HCT116 (cell line): ENCODE results near the gene SPARC. TPM values are rescaled to one million over a fixed set of nuclear protein-coding genes. Genes with fewer than 3 reads are reported as not detected.

Experiments used
- ATAC-seq: fragments of 200-7000 bp; cut with Tn5 transposase; 2 replicates; pipeline ENCODE4 v1.9.1; 2020; ENCODE audit warnings: mild to moderate bottlenecking, moderate library complexity
- BruUV-seq: library from RNA; stranded (reverse); fragments of 400-500 nt; replicated peaks from 2 replicates; lab custom pipeline; 2021; lab: Mats Ljungman, UMichigan
- CTCF ChIA-PET: fragments of 300-600 bp; sonication (Branson Sonifier 250); formaldehyde crosslinking; loops from one replicate; lab custom pipeline; 2021; ENCODE audit warnings: antibody characterized with exemption; lab: Charles Lee
- POLR2A ChIA-PET: fragments of 300-600, 350-600 bp; sonication (Branson Sonifier 250); formaldehyde crosslinking; loops from one replicate; lab custom pipeline; 2021; ENCODE audit warnings: antibody characterized with exemption; lab: Charles Lee
- RAD21 ChIA-PET, 2 experiments: fragments of 300-600 bp; sonication (Branson Sonifier 250); formaldehyde crosslinking; loops; one replicate each; lab custom pipeline; 2023; ENCODE audit warnings: low total read pairs in 2 of 2; ENCODE audit not compliant: uncharacterized antibody in 2 of 2, unreplicated experiment in 2 of 2, low non-redundant PET in 1 of 2; lab: Charles Lee
- DNase-seq: peaks from one replicate; pipeline ENCODE4 v3.0.0-alpha.2; 2010; ENCODE audit warnings: low read depth, low spot score
- H2AFZ ChIP-seq: fragments of 200-600 bp; shearing (Covaris generic), sonication (generic); 2 replicates; pipeline ENCODE4 v1.6.1; 2017; ENCODE audit warnings: low read depth, mixed run types, mixed read lengths, antibody characterized with exemption, low read length; ENCODE audit not compliant: poor library complexity, severe bottlenecking
- H3K27ac ChIP-seq: 2 replicates; pipeline ENCODE4 v1.5.1; 2012; ENCODE audit warnings: low read depth, low read length
- H3K27me3 ChIP-seq: fragments of 200-600 bp; sonication (generic); 2 replicates; pipeline ENCODE4 v1.6.1; 2016; ENCODE audit warnings: mixed run types, low read length, mixed read lengths; ENCODE audit not compliant: insufficient read depth
- H3K36me3 ChIP-seq, 2 experiments: fragments of 200-500 bp in 1 of 2; fragments of 200-600 bp in 1 of 2; sonication (Bioruptor generic) in 1 of 2; sonication (generic) in 1 of 2; 2 replicates each; pipeline versions ENCODE4 v1.5.1 to v1.6.1; 2014 to 2016; ENCODE audit warnings: low read length in 2 of 2, inconsistent platforms in 1 of 2, mixed read lengths in 1 of 2, mixed run types in 1 of 2; ENCODE audit not compliant: insufficient read depth in 2 of 2, control insufficient read depth in 1 of 2
- H3K4me1 ChIP-seq, 2 experiments: fragments of 200-600 bp in 1 of 2; sonication (generic) in 1 of 2; 2 replicates each; pipeline versions ENCODE4 v1.5.1 to v1.6.1; 2012 to 2017; ENCODE audit warnings: low read length in 2 of 2, inconsistent platforms in 1 of 2, mild to moderate bottlenecking in 1 of 2, mixed read lengths in 1 of 2, mixed run types in 1 of 2, moderate library complexity in 1 of 2; ENCODE audit not compliant: insufficient read depth in 2 of 2, control insufficient read depth in 1 of 2
- H3K4me2 ChIP-seq: fragments of 200-600 bp; sonication (generic); 2 replicates; pipeline ENCODE4 v1.6.1; 2017; ENCODE audit warnings: mixed run types, low read length, mixed read lengths
- H3K4me3 ChIP-seq, 2 experiments: fragments of 200-600 bp in 1 of 2; sonication (generic) in 1 of 2; replicated peaks in 1 of 2; 2 replicates each; pipeline ENCODE4 v1.5.1; 2011 to 2016; ENCODE audit warnings: low read length in 2 of 2, control low read depth in 1 of 2, low read depth in 1 of 2, mild to moderate bottlenecking in 1 of 2, mixed read lengths in 1 of 2, mixed run types in 1 of 2
- H3K79me2 ChIP-seq: fragments of 200-600 bp; sonication (generic); 2 replicates; pipeline ENCODE4 v1.6.1; 2017; ENCODE audit warnings: mild to moderate bottlenecking, mixed run types, low read length, moderate library complexity, mixed read lengths; ENCODE audit not compliant: insufficient read depth
- H3K9ac ChIP-seq: fragments of 200-600 bp; sonication (generic); 2 replicates; pipeline ENCODE4 v1.6.1; 2016; ENCODE audit warnings: low read length, mixed read lengths
- H3K9me2 ChIP-seq: fragments of 200-600 bp; sonication (generic), shearing (Covaris generic); 2 replicates; pipeline ENCODE4 v1.6.1; 2017; ENCODE audit warnings: mixed run types, mild to moderate bottlenecking, moderate library complexity; ENCODE audit not compliant: insufficient read depth
- H3K9me3 ChIP-seq, 2 experiments: fragments of 200-500 bp in 1 of 2; fragments of 200-600 bp in 1 of 2; sonication (Bioruptor generic) in 1 of 2; sonication (generic) in 1 of 2; 2 replicates each; pipeline ENCODE4 v1.6.1; 2014 to 2017; ENCODE audit warnings: low read length in 2 of 2, mixed read lengths in 2 of 2, inconsistent platforms in 1 of 2, low read depth in 1 of 2, mild to moderate bottlenecking in 1 of 2, mixed run types in 1 of 2, moderate library complexity in 1 of 2; ENCODE audit not compliant: control insufficient read depth in 1 of 2, insufficient read depth in 1 of 2
- H4K20me1 ChIP-seq: fragments of 200-600 bp; sonication (generic), shearing (Covaris generic); 2 replicates; pipeline ENCODE4 v1.6.1; 2017; ENCODE audit warnings: mixed run types, mild to moderate bottlenecking, moderate library complexity; ENCODE audit not compliant: insufficient read depth
- CBX3 ChIP-seq: IDR thresholded peaks from 2 replicates; pipeline ENCODE4 v1.6.1; 2012; ENCODE audit warnings: low read depth
- EGR1 ChIP-seq: IDR thresholded peaks from 2 replicates; pipeline ENCODE4 v1.6.1; 2012; ENCODE audit warnings: low read depth
- ELF1 ChIP-seq: IDR thresholded peaks from 2 replicates; pipeline ENCODE4 v1.6.1; 2012; ENCODE audit warnings: low read depth, borderline replicate concordance
- POLR2A ChIP-seq: IDR thresholded peaks from 2 replicates; pipeline ENCODE4 v1.7.0; 2011; ENCODE audit warnings: borderline replicate concordance; ENCODE audit not compliant: insufficient read depth, insufficient read length; ENCODE audit errors: extremely low read depth
- POLR2AphosphoS5 ChIP-seq: IDR thresholded peaks from 2 replicates; pipeline ENCODE4 v1.6.1; 2011; ENCODE audit warnings: mild to moderate bottlenecking, low read depth, low read length, moderate library complexity
- TCF7L2 ChIP-seq: IDR thresholded peaks from 2 replicates; pipeline ENCODE4 v1.7.0; 2011; ENCODE audit warnings: borderline replicate concordance, inconsistent platforms; ENCODE audit not compliant: insufficient read depth, insufficient read length; ENCODE audit errors: extremely low read depth
- intact Hi-C: fragments of 100-400 bp; cut with micrococcal nuclease; formaldehyde crosslinking; loops from 2 replicates; pipeline ENCODE4 v1.10.0; 2022
- total RNA-seq: library from RNA; stranded (reverse); gene quantifications from one replicate; pipeline ENCODE4 v1.2.1, GENCODE V29; 2021; ENCODE audit not compliant: unreplicated experiment
- TF ChIP-seq, protein P1 (sequence below): IDR thresholded peaks from 2 replicates; pipeline ENCODE4 v1.6.1; 2012
- TF ChIP-seq, protein P2 (sequence below), 3 experiments: fragments of 200-600 bp in 1 of 3; sonication (generic) in 1 of 3; IDR thresholded peaks in 2 of 3; conservative IDR thresholded peaks in 1 of 3; 2 replicates each; pipeline ENCODE4 v1.5.1; 2012 to 2017; ENCODE audit warnings: low read depth in 2 of 3, low read length in 2 of 3, antibody characterized with exemption in 1 of 3, borderline replicate concordance in 1 of 3, control low read depth in 1 of 3, mild to moderate bottlenecking in 1 of 3, mixed read lengths in 1 of 3, mixed run types in 1 of 3, moderate library complexity in 1 of 3; ENCODE audit not compliant: insufficient read depth in 1 of 3

The SPARC gene
- total RNA-seq, 1 experiment from 2014 or later = 3.0 TPM

DNA sequence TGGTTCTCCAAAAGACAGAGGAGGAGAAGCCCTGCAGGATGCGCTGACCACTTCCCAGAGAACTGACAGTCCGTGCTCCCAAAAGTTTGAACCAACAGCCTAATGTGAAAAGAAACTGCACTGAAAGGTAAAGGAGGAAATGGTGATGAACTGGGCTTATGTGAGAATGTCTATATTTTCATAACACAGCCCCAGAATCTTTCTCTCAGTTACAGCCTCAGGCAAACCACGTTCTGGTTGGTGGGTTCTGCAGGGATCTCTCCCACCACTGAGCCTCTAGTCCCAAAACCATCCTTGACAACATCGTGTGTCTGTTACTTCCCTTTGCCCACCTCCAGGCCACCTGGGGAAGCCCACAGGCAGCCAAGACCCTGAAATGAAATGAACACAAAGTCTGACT is 23.9 kb downstream of the SPARC start:
- CTCF ChIA-PET = interaction anchor here (2.7 kb wide), 1 partner anchor 78 kb away, joined by 21 read pairs; no protein-coding TSS in a partner anchor
- no TSS peak for BruUV-seq
- TF ChIP-seq, protein P1, sequence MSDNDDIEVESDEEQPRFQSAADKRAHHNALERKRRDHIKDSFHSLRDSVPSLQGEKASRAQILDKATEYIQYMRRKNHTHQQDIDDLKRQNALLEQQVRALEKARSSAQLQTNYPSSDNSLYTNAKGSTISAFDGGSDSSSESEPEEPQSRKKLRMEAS = no peak
- TF ChIP-seq EGR1 = no peak
- no peak for TF ChIP-seq ELF1
- TF ChIP-seq, protein P2, sequence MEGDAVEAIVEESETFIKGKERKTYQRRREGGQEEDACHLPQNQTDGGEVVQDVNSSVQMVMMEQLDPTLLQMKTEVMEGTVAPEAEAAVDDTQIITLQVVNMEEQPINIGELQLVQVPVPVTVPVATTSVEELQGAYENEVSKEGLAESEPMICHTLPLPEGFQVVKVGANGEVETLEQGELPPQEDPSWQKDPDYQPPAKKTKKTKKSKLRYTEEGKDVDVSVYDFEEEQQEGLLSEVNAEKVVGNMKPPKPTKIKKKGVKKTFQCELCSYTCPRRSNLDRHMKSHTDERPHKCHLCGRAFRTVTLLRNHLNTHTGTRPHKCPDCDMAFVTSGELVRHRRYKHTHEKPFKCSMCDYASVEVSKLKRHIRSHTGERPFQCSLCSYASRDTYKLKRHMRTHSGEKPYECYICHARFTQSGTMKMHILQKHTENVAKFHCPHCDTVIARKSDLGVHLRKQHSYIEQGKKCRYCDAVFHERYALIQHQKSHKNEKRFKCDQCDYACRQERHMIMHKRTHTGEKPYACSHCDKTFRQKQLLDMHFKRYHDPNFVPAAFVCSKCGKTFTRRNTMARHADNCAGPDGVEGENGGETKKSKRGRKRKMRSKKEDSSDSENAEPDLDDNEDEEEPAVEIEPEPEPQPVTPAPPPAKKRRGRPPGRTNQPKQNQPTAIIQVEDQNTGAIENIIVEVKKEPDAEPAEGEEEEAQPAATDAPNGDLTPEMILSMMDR (IDR thresholded peaks at IDR 0.05 in 2 of 3, conservative IDR thresholded peaks at IDR 0.05 in 1 of 3; ENCODE audit: borderline replicate concordance in 1 of 3, insufficient read depth in 1 of 3, low read depth in 2 of 3, low read length in 2 of 3) = no peak
- TF ChIP-seq POLR2A = no peak
- no peak for TF ChIP-seq POLR2AphosphoS5
- no peak for TF ChIP-seq CBX3
- TF ChIP-seq TCF7L2 = no peak
- peaks cover 5 to 33% of the 10 kb centered on the region in 2 experiments; a peak in 3 of 4 replicates for H3K4me1 ChIP-seq
- H3K27me3 ChIP-seq = no peaks in the 10 kb centered on the region
- H3K9ac ChIP-seq = no peak overlapping the region
- H4K20me1 ChIP-seq = no peaks in the 10 kb centered on the region
- no peak for ATAC-seq
- no peaks in the 10 kb centered on the region for H3K9me3 ChIP-seq
- intact Hi-C loops = no loop called here
- POLR2A ChIA-PET = no interaction called here
- H3K4me2 ChIP-seq = no peak overlapping the region
- H3K9me2 ChIP-seq = no peaks in the 10 kb centered on the region
- no peak for DNase-seq
- H3K4me3 ChIP-seq = no peak overlapping the region
- H3K36me3 ChIP-seq = no peaks in the 10 kb centered on the region
- no peak overlapping the region for H3K27ac ChIP-seq
- no peak overlapping the region for H2AFZ ChIP-seq
- RAD21 ChIA-PET = no interaction called here
- no peaks in the 10 kb centered on the region for H3K79me2 ChIP-seq
